Neural progenitor cell (in vitro differentiated cells): ENCODE results near the gene SFMBT2. TPM values are rescaled to one million over a fixed set of nuclear protein-coding genes. Genes with fewer than 3 reads are reported as not detected.

Source experiments
- DNase-seq: peaks from one replicate; pipeline ENCODE4 v3.0.0-alpha.2; 2016; ENCODE audit warnings: low spot score
- H2AFZ ChIP-seq: fragments of 200-600 bp; sonication (generic); replicated peaks from 2 replicates; pipeline ENCODE4 v1.6.1; 2016; ENCODE audit warnings: antibody characterized with exemption
- H3F3A ChIP-seq: fragments of 200-600 bp; sonication (generic); 2 replicates; pipeline ENCODE4 v1.6.1; 2016; ENCODE audit warnings: antibody characterized with exemption, low read depth
- H3K27ac ChIP-seq: fragments of 200-600 bp; sonication (generic); 2 replicates; pipeline ENCODE4 v1.5.1; 2016; ENCODE audit warnings: mild to moderate bottlenecking
- H3K27me3 ChIP-seq: fragments of 200-600 bp; sonication (generic); 2 replicates; pipeline ENCODE4 v1.6.1; 2016; ENCODE audit warnings: mild to moderate bottlenecking, moderate library complexity
- H3K36me3 ChIP-seq: fragments of 200-600 bp; sonication (generic); 2 replicates; pipeline ENCODE4 v1.5.1; 2016
- H3K4me1 ChIP-seq: fragments of 200-600 bp; sonication (generic); 2 replicates; pipeline ENCODE4 v1.6.1; 2016; ENCODE audit warnings: mixed run types
- H3K4me2 ChIP-seq: fragments of 200-600 bp; sonication (generic); 2 replicates; pipeline ENCODE4 v1.6.1; 2016
- H3K4me3 ChIP-seq: fragments of 200-600 bp; sonication (generic); 2 replicates; pipeline ENCODE4 v1.5.1; 2016
- H3K79me2 ChIP-seq: fragments of 200-600 bp; sonication (generic); 2 replicates; pipeline ENCODE4 v1.6.1; 2016; ENCODE audit warnings: low read depth
- H3K9ac ChIP-seq: fragments of 200-600 bp; sonication (generic); 2 replicates; pipeline ENCODE4 v1.6.1; 2016
- H3K9me3 ChIP-seq: fragments of 200-600 bp; sonication (generic); 2 replicates; pipeline ENCODE4 v1.5.1; 2016; ENCODE audit warnings: low read depth
- H4K20me1 ChIP-seq: fragments of 200-600 bp; sonication (generic); 2 replicates; pipeline ENCODE4 v1.6.1; 2016; ENCODE audit warnings: low read depth
- H3K27ac Mint-ChIP-seq: 3 replicates; pipeline ENCODE4 v1.8.0; 2021; ENCODE audit warnings: mixed read lengths
- H3K27me3 Mint-ChIP-seq: 2 replicates; pipeline ENCODE4 v1.8.0; 2022; ENCODE audit warnings: low read depth, mild to moderate bottlenecking, inconsistent platforms, moderate library complexity, mixed read lengths; ENCODE audit not compliant: insufficient read depth
- H3K36me3 Mint-ChIP-seq: 3 replicates; pipeline ENCODE4 v1.8.0; 2021; ENCODE audit warnings: mixed read lengths
- H3K4me1 Mint-ChIP-seq: 3 replicates; pipeline ENCODE4 v1.8.0; 2021; ENCODE audit warnings: mixed read lengths
- H3K4me3 Mint-ChIP-seq: 3 replicates; pipeline ENCODE4 v1.8.0; 2021; ENCODE audit warnings: mild to moderate bottlenecking, moderate library complexity, mixed read lengths
- H3K9me3 Mint-ChIP-seq: 3 replicates; pipeline ENCODE4 v1.8.0; 2020; ENCODE audit warnings: mixed read lengths
- EZH2 ChIP-seq: fragments of 200-600 bp; sonication (generic); IDR thresholded peaks from 2 replicates; pipeline ENCODE4 v1.6.1; 2017; ENCODE audit warnings: antibody characterized with exemption, mild to moderate bottlenecking, moderate library complexity
- EZH2phosphoT487 ChIP-seq: fragments of 200-600 bp; sonication (generic); IDR thresholded peaks from 2 replicates; pipeline ENCODE4 v1.6.1; 2017; ENCODE audit warnings: antibody characterized with exemption
- total RNA-seq: library from RNA; depleted of rRNA; stranded (reverse); fragments of >200 nt; gene quantifications from 2 replicates; pipeline ENCODE4 v1.2.3, GENCODE V29; 2015; ENCODE audit warnings: low replicate concordance
- TF ChIP-seq, protein P1 (sequence below): fragments of 200-600 bp; sonication (generic); IDR thresholded peaks from 2 replicates; pipeline ENCODE4 v1.5.1; 2017; ENCODE audit warnings: antibody characterized with exemption, mild to moderate bottlenecking

SFMBT2 gene
- total RNA-seq, 1 donor from 2014 or later, result 1.8 TPM

GRCh38 chr10:7351894-7352293 lies 58.9 kb downstream of the SFMBT2 start:
- DNase-seq, result no peak
- H3K27ac Mint-ChIP-seq, result no peak overlapping the region
- Histone ChIP-seq H3K4me1 (peaks cover 9% of the 10 kb centered on the region), H3K27me3 (no peaks in the 10 kb centered on the region), H3K9me3 (no peaks in the 10 kb centered on the region), H2AFZ (no peak overlapping the region), H3K9ac (no peak overlapping the region), H3K27ac (no peak overlapping the region), H3K79me2 (no peaks in the 10 kb centered on the region), H3K4me2 (no peak overlapping the region), H3F3A (no peaks in the 10 kb centered on the region), H4K20me1 (no peaks in the 10 kb centered on the region), H3K36me3 (no peaks in the 10 kb centered on the region), H3K4me3 (no peak overlapping the region)
- no peaks in the 10 kb centered on the region for H3K4me1 Mint-ChIP-seq
- no peak overlapping the region for H3K4me3 Mint-ChIP-seq
- peaks cover 9% of the 10 kb centered on the region for H3K36me3 Mint-ChIP-seq
- H3K9me3 Mint-ChIP-seq, result no peaks in the 10 kb centered on the region
- no peaks in the 10 kb centered on the region for H3K27me3 Mint-ChIP-seq
- TF ChIP-seq EZH2phosphoT487 (no peak), EZH2 (no peak)
- TF ChIP-seq, protein P1, sequence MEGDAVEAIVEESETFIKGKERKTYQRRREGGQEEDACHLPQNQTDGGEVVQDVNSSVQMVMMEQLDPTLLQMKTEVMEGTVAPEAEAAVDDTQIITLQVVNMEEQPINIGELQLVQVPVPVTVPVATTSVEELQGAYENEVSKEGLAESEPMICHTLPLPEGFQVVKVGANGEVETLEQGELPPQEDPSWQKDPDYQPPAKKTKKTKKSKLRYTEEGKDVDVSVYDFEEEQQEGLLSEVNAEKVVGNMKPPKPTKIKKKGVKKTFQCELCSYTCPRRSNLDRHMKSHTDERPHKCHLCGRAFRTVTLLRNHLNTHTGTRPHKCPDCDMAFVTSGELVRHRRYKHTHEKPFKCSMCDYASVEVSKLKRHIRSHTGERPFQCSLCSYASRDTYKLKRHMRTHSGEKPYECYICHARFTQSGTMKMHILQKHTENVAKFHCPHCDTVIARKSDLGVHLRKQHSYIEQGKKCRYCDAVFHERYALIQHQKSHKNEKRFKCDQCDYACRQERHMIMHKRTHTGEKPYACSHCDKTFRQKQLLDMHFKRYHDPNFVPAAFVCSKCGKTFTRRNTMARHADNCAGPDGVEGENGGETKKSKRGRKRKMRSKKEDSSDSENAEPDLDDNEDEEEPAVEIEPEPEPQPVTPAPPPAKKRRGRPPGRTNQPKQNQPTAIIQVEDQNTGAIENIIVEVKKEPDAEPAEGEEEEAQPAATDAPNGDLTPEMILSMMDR, result no peak

DNA sequence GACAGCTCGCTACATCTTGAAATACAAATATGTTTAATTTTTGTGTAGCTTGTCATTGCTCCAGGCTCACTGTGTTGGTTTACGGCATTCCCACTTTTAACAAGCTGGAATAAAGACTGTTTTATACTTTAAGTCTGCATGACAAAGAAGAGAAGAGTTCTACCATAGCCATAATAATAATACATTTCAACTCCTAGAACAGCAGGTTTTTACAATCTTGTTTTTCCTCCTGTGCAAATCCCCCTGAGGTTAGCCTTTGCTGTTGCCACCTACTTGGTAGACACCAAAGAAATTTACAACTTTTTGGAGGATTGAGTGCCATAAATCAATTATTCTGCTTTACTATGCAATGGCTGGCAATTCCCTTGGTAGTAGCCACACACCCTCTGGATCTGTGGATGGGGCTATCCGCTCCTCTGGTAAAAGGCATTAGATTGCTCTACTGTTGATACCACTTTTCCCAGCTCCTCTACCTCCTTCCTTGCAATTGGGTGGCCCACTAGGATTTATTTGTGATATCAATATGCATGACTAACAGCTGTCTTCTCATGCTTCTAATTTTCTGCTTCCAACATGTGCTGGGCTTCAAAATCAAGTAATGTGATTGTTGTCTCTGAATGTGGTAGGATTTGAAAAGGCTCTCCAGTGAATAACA lies 60.2 kb downstream of the SFMBT2 start:
- peaks cover 2% of the 10 kb centered on the region for H3K9me3 Mint-ChIP-seq
- no peaks in the 10 kb centered on the region for H3F3A ChIP-seq
- no peak for DNase-seq
- no peaks in the 10 kb centered on the region for H3K79me2 ChIP-seq
- H3K27me3 ChIP-seq, result no peaks in the 10 kb centered on the region
- H2AFZ ChIP-seq, result no peak overlapping the region
- TF ChIP-seq EZH2, result no peak
- TF ChIP-seq, protein P1, result no peak
- no peak for TF ChIP-seq EZH2phosphoT487
- H3K27ac Mint-ChIP-seq, result no peak overlapping the region
- no peaks in the 10 kb centered on the region for H3K36me3 ChIP-seq
- H3K27me3 Mint-ChIP-seq, result no peaks in the 10 kb centered on the region
- no peak overlapping the region for H3K4me3 ChIP-seq
- H4K20me1 ChIP-seq, result no peaks in the 10 kb centered on the region
- no peaks in the 10 kb centered on the region for H3K4me1 Mint-ChIP-seq
- no peak overlapping the region for H3K9ac ChIP-seq
- H3K4me3 Mint-ChIP-seq, result no peak overlapping the region
- no peak overlapping the region for H3K27ac ChIP-seq
- H3K4me1 ChIP-seq, result peaks cover 10% of the 10 kb centered on the region
- no peak overlapping the region for H3K4me2 ChIP-seq
- peaks cover 9% of the 10 kb centered on the region for H3K36me3 Mint-ChIP-seq
- no peaks in the 10 kb centered on the region for H3K9me3 ChIP-seq

DNA sequence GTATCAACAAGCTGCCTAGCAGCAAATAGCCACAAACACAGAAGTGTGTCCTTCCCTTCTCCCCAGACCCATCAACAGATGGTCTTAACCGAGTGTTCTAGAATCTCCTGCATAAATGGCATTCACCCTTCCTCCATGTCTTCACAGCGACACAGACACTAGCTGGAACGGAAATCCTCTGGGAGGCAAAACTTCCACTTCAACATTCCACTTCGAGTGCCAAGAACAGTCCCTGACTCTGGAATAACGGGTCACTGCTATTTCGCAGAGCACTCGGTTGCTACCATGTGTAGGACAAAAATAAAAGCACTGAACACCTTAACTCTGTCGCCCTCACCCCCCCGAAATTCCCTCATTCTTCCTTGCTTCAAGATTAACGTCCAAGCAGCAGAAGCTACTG lies 65.1 kb downstream of the SFMBT2 start:
- Mint-ChIP-seq H3K9me3 (peaks cover 9% of the 10 kb centered on the region), H3K27ac (no peak overlapping the region), H3K27me3 (no peaks in the 10 kb centered on the region), H3K36me3 (peaks cover 8% of the 10 kb centered on the region), H3K4me1 (no peaks in the 10 kb centered on the region), H3K4me3 (no peak overlapping the region)
- H3K79me2 ChIP-seq, result no peaks in the 10 kb centered on the region
- H3K9me3 ChIP-seq, result no peaks in the 10 kb centered on the region
- no peaks in the 10 kb centered on the region for H3K27me3 ChIP-seq
- no peak overlapping the region for H3K27ac ChIP-seq
- TF ChIP-seq, protein P1, result no peak
- no peak for TF ChIP-seq EZH2phosphoT487
- no peak for TF ChIP-seq EZH2
- H2AFZ ChIP-seq, result no peak overlapping the region
- no peaks in the 10 kb centered on the region for H4K20me1 ChIP-seq
- H3F3A ChIP-seq, result no peaks in the 10 kb centered on the region
- H3K4me1 ChIP-seq, result peaks cover 9% of the 10 kb centered on the region
- no peak overlapping the region for H3K4me3 ChIP-seq
- DNase-seq, result no peak
- no peak overlapping the region for H3K9ac ChIP-seq
- no peak overlapping the region for H3K4me2 ChIP-seq
- H3K36me3 ChIP-seq, result no peaks in the 10 kb centered on the region
